HEK293 (cell line): ENCODE results near the gene WRAP73.

ENCODE experiments used
- CTCF ChIA-PET: fragments of 350-600 bp; formaldehyde crosslinking; extraction: SDS; loops from one replicate; lab custom pipeline; 2021; ENCODE audit warnings: antibody characterized with exemption; lab: Yijun Ruan, JAX
- POLR2A ChIA-PET: fragments of 300-600 bp; formaldehyde crosslinking; extraction: SDS; loops from one replicate; lab custom pipeline; 2020; ENCODE audit warnings: antibody characterized with exemption, inconsistent platforms; lab: Yijun Ruan, JAX
- H3K27ac ChIP-seq: fragments of 200-500 bp; sonication (Bioruptor generic); 2 replicates; pipeline ENCODE4 v1.5.1; 2014; ENCODE audit warnings: low read depth, low read length, control low read depth, inconsistent platforms; ENCODE audit errors: extremely low read depth
- H3K36me3 ChIP-seq, 2 experiments: fragments of 200-500 bp in 1 of 2; sonication (Bioruptor generic) in 1 of 2; 1 replicate in 1 of 2; 2 replicates in 1 of 2; pipeline ENCODE4 v1.5.1; 2014 to 2017; ENCODE audit warnings: inconsistent platforms in 2 of 2, low read length in 2 of 2; ENCODE audit not compliant: control insufficient read depth in 2 of 2, insufficient read depth in 1 of 2
- H3K4me1 ChIP-seq: fragments of 200-500 bp; sonication (Bioruptor generic); 2 replicates; pipeline ENCODE4 v1.5.1; 2014; ENCODE audit warnings: mild to moderate bottlenecking, low read length, inconsistent platforms; ENCODE audit not compliant: control insufficient read depth, insufficient read depth
- H3K4me3 ChIP-seq: 2 replicates; pipeline ENCODE4 v1.5.1; 2011; ENCODE audit warnings: low read depth, mild to moderate bottlenecking, control low read depth, low read length, moderate library complexity
- H3K9me3 ChIP-seq: fragments of 200-500 bp; sonication (Bioruptor generic); 2 replicates; pipeline ENCODE4 v1.5.1; 2014; ENCODE audit warnings: low read depth, low read length, inconsistent platforms; ENCODE audit not compliant: control insufficient read depth, insufficient read depth
- GLIS1 ChIP-seq: fragments of 450-650 bp; formaldehyde crosslinking; IDR thresholded peaks from 2 replicates; pipeline ENCODE4 v1.5.1; 2016; ENCODE audit warnings: missing biosample characterization, missing genetic modification characterization
- GLIS2 ChIP-seq: fragments of 450-650 bp; formaldehyde crosslinking; IDR thresholded peaks from 2 replicates; pipeline ENCODE4 v1.5.1; 2016; ENCODE audit warnings: missing biosample characterization, missing genetic modification characterization
- HIC1 ChIP-seq: fragments of 450-650 bp; formaldehyde crosslinking; IDR thresholded peaks from 2 replicates; pipeline ENCODE4 v1.5.1; 2016; ENCODE audit warnings: missing biosample characterization, missing genetic modification characterization
- KLF1 ChIP-seq: fragments of 450-650 bp; formaldehyde crosslinking; IDR thresholded peaks from 2 replicates; pipeline ENCODE4 v1.5.1; 2016; ENCODE audit warnings: missing biosample characterization, missing genetic modification characterization
- SCRT2 ChIP-seq: fragments of 450-650 bp; formaldehyde crosslinking; IDR thresholded peaks from 2 replicates; pipeline ENCODE4 v1.5.1; 2016; ENCODE audit warnings: missing biosample characterization, missing genetic modification characterization
- YY2 ChIP-seq: fragments of 450-650 bp; formaldehyde crosslinking; IDR thresholded peaks from 2 replicates; pipeline ENCODE4 v1.5.1; 2016; ENCODE audit warnings: missing biosample characterization, missing genetic modification characterization
- ZFP37 ChIP-seq: fragments of 450-650 bp; formaldehyde crosslinking; IDR thresholded peaks from 2 replicates; pipeline ENCODE4 v1.5.1; 2016; ENCODE audit warnings: missing biosample characterization, missing genetic modification characterization
- ZIC2 ChIP-seq: fragments of 450-650 bp; formaldehyde crosslinking; IDR thresholded peaks from 2 replicates; pipeline ENCODE4 v1.5.1; 2016; ENCODE audit warnings: missing biosample characterization, missing genetic modification characterization
- ZNF146 ChIP-seq: fragments of 450-650 bp; formaldehyde crosslinking; IDR thresholded peaks from 2 replicates; pipeline ENCODE4 v1.5.1; 2016; ENCODE audit warnings: missing biosample characterization, missing genetic modification characterization
- ZNF2 ChIP-seq: fragments of 450-650 bp; formaldehyde crosslinking; IDR thresholded peaks from 2 replicates; pipeline ENCODE4 v1.5.1; 2016; ENCODE audit warnings: missing biosample characterization, missing genetic modification characterization
- ZNF26 ChIP-seq: fragments of 450-650 bp; formaldehyde crosslinking; IDR thresholded peaks from 2 replicates; pipeline ENCODE4 v1.5.1; 2016; ENCODE audit warnings: missing biosample characterization, missing genetic modification characterization
- ZNF274 ChIP-seq, 2 experiments: fragments of 200-500 bp in 1 of 2; fragments of 450-650 bp in 1 of 2; sonication (Bioruptor generic) in 1 of 2; formaldehyde crosslinking in 1 of 2; IDR thresholded peaks; 2 replicates each; pipeline versions ENCODE4 v1.5.1 to v1.6.1; 2014 to 2016; ENCODE audit warnings: borderline replicate concordance in 1 of 2, inconsistent platforms in 1 of 2, low read length in 1 of 2, missing biosample characterization in 1 of 2, missing genetic modification characterization in 1 of 2
- ZNF391 ChIP-seq: fragments of 450-650 bp; formaldehyde crosslinking; IDR thresholded peaks from 2 replicates; pipeline ENCODE4 v1.5.1; 2016; ENCODE audit warnings: low read depth, missing biosample characterization, missing genetic modification characterization, borderline replicate concordance
- ZNF426 ChIP-seq: fragments of 450-650 bp; formaldehyde crosslinking; IDR thresholded peaks from 2 replicates; pipeline ENCODE4 v1.5.1; 2017; ENCODE audit warnings: missing biosample characterization, missing genetic modification characterization, mild to moderate bottlenecking, inconsistent platforms, moderate library complexity
- ZNF600 ChIP-seq: fragments of 450-650 bp; formaldehyde crosslinking; IDR thresholded peaks from 2 replicates; pipeline ENCODE4 v1.5.1; 2016; ENCODE audit warnings: missing biosample characterization, missing genetic modification characterization
- ZNF623 ChIP-seq: fragments of 450-650 bp; formaldehyde crosslinking; IDR thresholded peaks from 2 replicates; pipeline ENCODE4 v1.5.1; 2016; ENCODE audit warnings: missing biosample characterization, missing genetic modification characterization
- ZNF791 ChIP-seq: fragments of 450-650 bp; formaldehyde crosslinking; IDR thresholded peaks from 2 replicates; pipeline ENCODE4 v1.5.1; 2016; ENCODE audit warnings: missing biosample characterization, missing genetic modification characterization

The WRAP73 gene

GRCh38 chr1:3663999-3664699 lies 14.2 kb upstream of the WRAP73 start:
- H3K27ac ChIP-seq: no peak overlapping the region
- ChIA-PET CTCF (interaction anchor here (0.7 kb wide), 2 partner anchors 183 to 242 kb away, joined by 3 to 4 read pairs; no protein-coding TSS in a partner anchor), POLR2A (no interaction called here)
- peaks cover 7% of the 10 kb centered on the region for H3K4me1 ChIP-seq
- H3K36me3 ChIP-seq: no peaks in the 10 kb centered on the region
- H3K9me3 ChIP-seq: no peaks in the 10 kb centered on the region
- TF ChIP-seq ZIC2 (tag by site-specific recombination) (peak; percentile 35; the same call in 1 of the 2 replicates), ZNF600 (tag by site-specific recombination) (no peak), HIC1 (tag by site-specific recombination) (peak; percentile 71), GLIS2 (tag by site-specific recombination) (0 out of 2 replicates have a peak, but pooled peaks have one; percentile 22), SCRT2 (tag by site-specific recombination) (peak; percentile 39; the same call in 1 of the 2 replicates), ZNF623 (tag by site-specific recombination) (no peak), GLIS1 (0 out of 2 replicates have a peak, but pooled peaks have one; percentile 20), KLF1 (tag by site-specific recombination) (peak; percentile 56), ZNF791 (tag by site-specific recombination) (no peak)
- TF ChIP-seq, all 188 proteins: peak for 6
- H3K4me3 ChIP-seq: no peak overlapping the region

GRCh38 chr1:3662080-3662671 lies 12.3 kb upstream of the WRAP73 start:
- ChIA-PET POLR2A (interaction anchor here (0.6 kb wide), 1 partner anchor 193 kb away, joined by 3 read pairs; no protein-coding TSS in a partner anchor), CTCF (no interaction called here)
- TF ChIP-seq GLIS1: 0 out of 2 replicates have a peak, but pooled peaks have one; percentile 9
- TF ChIP-seq ZIC2 (tag by site-specific recombination): peak; percentile 83
- no peak for TF ChIP-seq ZNF2 (tag by site-specific recombination)
- no peak for TF ChIP-seq ZNF426 (tag by site-specific recombination)
- TF ChIP-seq ZNF146: no peak
- H3K27ac ChIP-seq: no peak overlapping the region
- H3K4me3 ChIP-seq: no peak overlapping the region
- no peaks in the 10 kb centered on the region for H3K36me3 ChIP-seq
- H3K9me3 ChIP-seq: no peaks in the 10 kb centered on the region
- peaks cover 5% of the 10 kb centered on the region; the same call in 1 of the 2 replicates for H3K4me1 ChIP-seq

- H3K9me3 ChIP-seq: no peaks in the 10 kb centered on the region
- H3K36me3 ChIP-seq: no peaks in the 10 kb centered on the region
- ChIA-PET POLR2A (interaction anchor here (0.6 kb wide), 1 partner anchor 194 kb away, joined by 3 read pairs; no protein-coding TSS in a partner anchor), CTCF (no interaction called here)
- H3K4me1 ChIP-seq: peaks cover 5% of the 10 kb centered on the region; the same call in 1 of the 2 replicates
- no peak overlapping the region for H3K4me3 ChIP-seq
- H3K27ac ChIP-seq: no peak overlapping the region
- TF ChIP-seq YY2 (tag by site-specific recombination) (no peak), ZNF274 (IDR thresholded peaks at IDR 0.05; ENCODE audit: low read length) (no peak), ZNF274 (tag by site-specific recombination; IDR thresholded peaks at IDR 0.05; ENCODE audit: borderline replicate concordance) (no peak), ZNF391 (tag by site-specific recombination) (no peak), ZNF26 (tag by site-specific recombination) (no peak), ZFP37 (tag by site-specific recombination) (no peak)
Measured at GRCh38 chr1:3661631-3662030, 11.7 kb upstream of the WRAP73 start.
